NCI-H2107 treated with DMSO at 0.1 percent for 48 hours (cell line): ENCODE measurements around the gene SLC19A1.

Experiments
- DNase-seq: peaks from one replicate; lab custom pipeline; 2025; ENCODE audit not compliant: unreplicated experiment; lab: John Stamatoyannopoulos, UW

The SLC19A1 gene

DNA sequence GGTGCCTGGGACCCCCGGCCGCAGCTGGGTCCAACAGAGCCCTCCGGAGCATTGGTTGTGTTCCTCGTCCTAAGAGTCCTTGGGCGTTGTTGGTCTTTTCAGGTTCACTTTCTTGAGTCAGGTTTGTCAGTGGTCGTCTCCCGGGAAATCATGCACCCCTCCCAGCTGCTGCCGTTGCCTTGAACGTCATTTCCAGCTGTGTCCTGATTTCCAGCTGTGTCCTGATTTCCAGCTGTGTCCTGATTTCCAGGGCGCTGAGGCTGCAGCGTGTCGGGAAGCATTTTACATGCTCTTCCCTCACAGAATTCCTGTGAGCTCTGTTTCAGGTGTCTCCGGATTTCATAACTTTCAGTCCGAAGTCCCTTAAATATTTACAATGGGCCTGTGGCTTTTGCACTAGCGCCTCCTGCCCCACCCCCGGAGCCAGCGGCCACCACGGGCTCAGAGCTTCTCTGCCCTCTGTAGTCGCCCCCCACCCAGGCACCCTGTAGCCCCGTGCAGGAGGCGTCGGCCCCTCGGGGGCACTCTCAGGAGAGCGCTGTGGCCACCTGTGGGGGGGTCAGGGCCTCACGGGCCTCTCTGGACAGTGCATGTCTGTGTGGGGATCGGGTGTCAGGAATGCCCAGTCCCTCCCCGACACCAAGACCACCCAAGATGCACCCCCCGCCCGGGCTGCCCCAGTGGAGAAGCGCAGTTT, 70.6 kb downstream of the SLC19A1 start:
- no peak for DNase-seq

DNA sequence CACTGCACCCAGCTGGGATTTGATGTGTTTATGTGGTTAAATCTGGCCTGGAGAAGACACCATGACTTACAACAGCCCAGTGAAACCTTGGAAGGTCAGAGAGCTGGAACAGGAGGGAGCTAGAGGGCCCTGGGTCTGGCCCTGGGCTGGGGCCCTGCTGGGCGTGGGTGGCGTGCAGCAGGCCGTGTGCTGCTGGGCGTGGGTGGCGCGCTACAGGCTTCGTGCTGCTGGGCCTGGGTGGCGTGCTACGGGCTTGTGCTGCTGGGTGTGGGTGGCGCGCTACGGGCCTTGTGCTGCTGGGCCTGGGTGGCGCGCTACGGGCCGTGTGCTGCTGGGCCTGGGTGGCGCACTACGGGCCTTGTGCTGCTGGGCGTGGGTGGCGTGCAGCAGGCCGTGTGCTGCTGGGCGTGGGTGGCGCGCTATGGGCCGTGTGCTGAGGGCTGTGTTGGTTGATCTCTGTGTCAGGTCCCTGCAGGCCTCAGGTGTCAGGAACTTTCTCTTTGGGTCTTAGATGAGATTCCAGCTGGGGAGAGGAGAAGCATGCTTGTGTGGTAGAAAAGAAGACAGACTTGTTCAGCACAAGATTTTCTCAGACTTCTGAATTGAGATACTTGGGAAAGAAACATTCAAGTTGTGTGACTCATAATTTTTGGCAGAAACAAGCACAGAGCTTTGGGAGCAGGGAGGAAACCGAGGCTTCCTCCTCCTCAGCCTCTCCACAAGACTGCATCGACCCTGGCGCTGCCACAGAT, 71.3 kb downstream of the SLC19A1 start:
- no peak for DNase-seq

DNA sequence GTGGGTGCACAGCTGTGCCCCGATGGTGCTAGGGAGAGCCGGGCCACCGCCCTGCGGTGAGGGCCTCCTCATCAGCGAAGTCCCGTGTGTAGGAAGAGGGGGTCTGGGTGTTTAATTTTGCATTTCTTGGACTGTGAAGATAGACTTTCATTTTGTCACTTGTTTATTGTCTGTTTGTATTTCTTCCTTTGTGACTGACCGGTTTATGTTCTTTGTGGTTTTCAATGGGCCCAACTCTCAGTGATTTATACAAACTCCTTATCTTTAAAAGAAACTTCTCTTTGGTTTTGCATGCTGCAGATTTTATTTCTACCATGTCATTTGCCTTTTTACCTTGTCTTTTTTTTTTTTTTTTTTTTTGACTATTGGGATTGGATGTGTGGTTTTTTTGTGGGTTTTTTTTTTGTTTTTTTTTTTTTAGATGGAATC, 72.1 kb downstream of the SLC19A1 start:
- DNase-seq: no peak

GRCh38 chr21:45469273-45470086, 72.8 kb downstream of the SLC19A1 start:
- DNase-seq: no peak

DNA sequence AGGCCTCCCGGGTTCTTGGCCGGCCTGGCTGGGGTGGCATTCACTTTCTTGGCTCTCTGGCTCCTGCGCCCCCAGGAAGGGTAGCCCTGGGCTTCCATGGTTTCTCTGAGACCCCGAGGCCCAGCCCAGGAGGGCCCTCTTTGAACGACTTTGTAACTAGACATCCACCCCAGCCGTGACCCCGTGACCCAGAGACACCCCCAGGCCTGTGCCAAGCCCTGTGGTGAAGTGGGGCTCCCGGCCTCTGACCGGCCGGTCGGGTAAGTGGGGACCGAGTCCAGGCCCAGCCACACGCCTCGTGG, 73.3 kb downstream of the SLC19A1 start:
- no peak for DNase-seq

- no peak for DNase-seq
These were observed 73.9 kb downstream of the SLC19A1 start for GRCh38 chr21:45468051-45468970.

DNA sequence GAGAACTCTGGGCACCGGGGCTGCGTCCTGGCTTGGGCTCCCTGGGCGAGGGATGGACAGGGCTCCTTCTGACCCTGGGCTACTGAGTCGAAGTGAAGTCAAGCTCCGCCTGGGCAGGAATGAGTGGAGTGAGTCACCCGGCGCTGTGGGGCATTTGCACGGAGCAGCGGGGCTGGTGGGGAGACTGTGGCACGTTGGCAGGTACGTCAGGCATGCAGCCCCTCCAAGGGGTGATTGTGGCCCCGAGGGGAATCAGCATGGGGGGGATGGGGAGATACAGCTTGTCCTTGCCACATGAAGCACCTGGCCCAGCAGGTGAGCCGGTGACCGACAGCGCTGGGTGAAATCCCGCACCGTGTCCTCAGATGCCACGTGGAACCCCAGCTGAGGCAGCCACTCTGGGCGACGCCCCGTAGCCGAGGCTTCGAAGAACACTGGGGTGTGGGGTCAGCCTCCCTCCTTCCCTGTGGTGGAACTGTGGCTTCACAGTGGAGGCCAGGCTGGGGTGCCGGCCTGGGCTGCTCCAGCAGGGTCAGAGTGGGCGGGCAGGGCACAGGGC, 74.9 kb downstream of the SLC19A1 start:
- DNase-seq: no peak

DNA sequence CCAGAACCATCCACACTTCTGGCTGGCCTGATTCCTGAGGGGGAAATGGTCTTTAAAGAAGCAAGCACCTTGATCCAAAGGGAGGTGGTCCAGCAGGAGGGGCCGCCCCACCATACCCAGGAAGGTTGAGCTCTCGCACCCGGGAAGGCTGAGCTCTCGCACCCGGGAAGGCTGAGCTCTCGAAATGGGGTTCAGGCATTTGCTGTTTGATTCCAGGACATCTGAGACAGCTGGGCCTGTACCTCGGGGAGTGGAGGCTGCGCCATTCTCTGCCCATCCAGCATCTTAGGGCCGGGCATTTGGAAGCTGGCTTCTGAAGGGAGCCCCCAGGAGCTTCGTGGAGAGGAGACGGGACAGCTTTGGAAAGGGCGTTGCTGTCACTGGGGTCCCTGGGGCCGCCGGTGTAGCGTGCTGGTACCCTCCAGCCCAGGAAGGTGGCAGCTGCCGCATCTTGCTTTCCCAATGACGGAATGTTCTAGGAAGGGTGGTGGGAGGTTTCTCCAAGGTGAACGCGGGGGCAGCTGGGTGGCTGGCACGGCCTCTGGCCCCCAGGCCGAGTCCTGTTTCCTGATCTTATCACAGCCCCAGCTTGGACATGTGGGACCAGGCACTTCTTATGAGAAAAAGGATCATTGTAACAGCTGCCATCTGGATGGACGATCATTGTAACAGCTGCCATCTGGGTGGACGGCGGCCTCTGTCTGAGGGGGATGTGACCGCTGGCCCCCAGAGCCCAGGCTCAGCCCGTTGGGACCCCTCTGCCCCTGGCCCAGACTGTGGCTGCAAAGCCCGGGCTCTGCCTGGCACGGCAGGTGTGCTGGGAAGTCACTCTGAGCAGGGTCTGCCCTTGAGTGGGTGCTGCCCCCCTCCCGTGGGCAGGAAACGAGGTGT, 75.7 kb downstream of the SLC19A1 start:
- DNase-seq: no peak

DNA sequence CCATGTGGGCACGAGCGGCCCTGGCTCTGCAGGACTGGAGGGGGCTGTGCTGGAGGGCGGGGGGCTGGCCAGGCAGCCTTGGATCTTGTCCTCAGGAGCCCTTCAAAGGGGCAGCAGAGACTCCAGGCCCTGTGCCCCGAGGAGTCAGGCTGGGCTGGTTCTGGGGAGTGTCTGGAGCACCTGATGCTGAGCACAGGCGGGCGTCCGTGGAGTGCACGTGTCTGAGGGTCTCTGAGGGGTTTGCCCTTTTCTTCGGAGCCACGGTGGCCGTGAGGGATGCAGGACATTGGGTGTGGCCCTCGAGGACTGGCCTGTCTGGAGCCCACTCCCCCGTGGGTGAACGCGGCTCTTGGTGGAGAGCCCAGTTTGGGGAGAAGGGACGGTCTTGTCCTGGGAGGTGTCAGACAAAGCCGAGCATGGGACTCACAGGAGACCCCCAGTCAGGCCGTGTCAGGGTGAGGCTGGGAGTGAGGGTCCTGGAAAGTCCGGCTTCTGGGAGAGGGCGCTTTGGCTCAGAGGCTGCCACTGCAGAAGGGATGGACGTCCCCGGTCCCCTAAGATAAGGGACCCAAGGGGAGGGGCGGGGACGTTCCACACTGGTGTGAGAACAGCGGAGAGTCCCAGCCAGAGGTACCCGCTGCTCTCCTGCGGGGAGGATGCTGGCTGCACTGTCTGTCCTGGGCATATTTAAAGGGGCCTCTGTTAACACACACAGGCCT, 76.5 kb downstream of the SLC19A1 start:
- DNase-seq: no peak

DNA sequence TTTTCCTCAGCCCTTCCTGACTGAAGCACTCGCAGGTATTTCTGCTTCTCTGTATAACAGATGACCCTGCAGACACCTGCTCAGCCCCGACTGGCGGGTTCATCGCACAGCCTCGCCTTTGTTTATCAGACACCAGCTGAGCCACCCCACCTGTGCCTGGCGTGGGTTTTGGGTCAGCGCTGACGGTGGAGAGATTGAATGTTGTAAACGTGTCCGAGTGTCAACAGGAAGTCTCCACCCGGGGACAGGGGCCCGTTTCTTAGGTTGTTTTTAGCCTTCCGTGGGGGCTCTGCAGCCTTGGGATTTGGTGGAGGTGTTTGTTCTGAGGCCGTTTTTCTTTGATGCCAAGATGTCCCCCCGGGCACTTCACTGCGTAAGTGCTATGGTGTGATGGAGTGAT, 77.1 kb downstream of the SLC19A1 start:
- no peak for DNase-seq

DNA sequence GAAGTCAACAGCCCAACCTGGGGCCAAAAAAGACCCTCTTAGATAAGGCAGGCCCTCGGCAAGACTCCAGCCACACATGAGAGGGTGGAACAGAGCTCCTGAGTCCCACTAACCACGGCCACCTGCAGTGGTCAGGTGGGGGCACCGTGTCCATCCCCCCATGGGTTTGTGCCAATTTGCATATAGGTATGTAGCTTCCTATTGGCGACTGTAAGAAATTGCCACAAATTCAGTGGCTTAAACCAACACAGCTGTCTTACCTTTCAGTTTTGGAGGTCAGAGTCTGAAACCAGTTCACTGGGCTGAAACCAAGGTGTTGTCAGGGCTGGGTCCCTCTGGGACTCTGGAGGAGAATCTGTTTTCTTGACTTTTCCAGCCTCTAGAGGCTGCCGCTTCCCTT, 77.9 kb downstream of the SLC19A1 start:
- DNase-seq: no peak

GRCh38 chr21:45463871-45464270, 78.4 kb downstream of the SLC19A1 start:
- no peak for DNase-seq

GRCh38 chr21:45461806-45462341, 80.4 kb downstream of the SLC19A1 start:
- no peak for DNase-seq

- no peak for DNase-seq
These were observed 80.9 kb downstream of the SLC19A1 start for GRCh38 chr21:45461369-45461750.

DNA sequence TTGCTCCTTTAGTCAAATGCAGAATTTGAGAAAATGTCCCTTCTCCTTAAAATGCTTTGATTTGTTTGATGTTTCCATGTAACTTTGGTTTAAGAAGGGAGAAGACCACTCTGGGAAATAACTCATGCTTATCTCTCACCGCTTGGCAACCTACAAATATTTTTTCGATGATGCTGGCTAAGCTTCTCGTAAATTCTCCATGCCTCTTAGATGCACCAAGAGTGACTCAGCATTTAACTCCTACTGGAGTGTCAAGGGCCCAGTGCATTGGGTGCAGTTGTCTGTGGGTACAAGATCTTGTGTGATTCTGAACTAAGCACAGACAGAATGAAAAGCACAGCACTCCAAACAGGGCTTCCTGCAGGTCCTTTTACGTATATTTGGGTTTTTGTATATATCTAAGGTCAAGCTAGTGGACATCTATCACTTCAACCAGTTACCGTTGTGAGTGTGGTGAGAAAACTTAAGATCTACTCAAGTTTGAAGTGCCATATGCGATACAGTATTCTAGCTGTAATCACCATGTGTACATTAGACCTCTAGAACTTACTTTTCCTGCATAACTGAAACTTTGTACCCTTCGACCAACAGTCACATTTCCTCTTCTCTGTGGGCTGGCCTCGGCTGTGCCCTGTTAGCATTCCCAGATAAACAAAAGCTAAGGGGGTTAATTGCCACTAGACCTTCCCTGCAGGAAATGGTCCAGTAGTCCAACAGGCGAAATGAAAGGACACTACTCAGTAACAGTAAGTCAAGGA, 81.5 kb downstream of the SLC19A1 start:
- no peak for DNase-seq

DNA sequence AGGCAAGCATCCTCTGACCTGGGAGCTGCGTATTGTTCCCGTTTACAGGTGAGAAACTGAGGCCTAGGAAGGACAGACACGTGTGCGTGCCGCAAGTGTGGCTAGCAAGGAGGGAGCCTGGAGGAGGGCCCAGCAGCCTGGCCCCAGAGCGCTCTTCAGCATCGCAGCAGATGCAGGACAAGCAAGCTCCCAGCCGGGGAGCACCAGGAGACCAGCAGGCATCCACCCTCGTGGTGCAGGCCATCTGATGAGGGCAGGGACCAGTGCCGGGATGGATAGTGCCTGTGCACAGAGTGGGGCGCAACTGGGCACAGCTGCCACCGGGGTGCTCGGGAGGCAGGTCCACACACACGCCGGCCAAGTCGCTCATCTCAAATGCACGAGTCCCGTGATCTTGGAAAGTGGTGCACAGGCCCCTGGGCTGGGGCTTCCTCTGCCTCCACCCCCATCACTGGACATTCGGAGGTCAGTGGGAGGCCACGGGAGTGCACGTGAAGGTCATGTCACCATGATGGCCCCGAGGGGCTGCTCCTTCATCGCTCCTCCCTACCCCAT, 82.2 kb downstream of the SLC19A1 start:
- no peak for DNase-seq

DNA sequence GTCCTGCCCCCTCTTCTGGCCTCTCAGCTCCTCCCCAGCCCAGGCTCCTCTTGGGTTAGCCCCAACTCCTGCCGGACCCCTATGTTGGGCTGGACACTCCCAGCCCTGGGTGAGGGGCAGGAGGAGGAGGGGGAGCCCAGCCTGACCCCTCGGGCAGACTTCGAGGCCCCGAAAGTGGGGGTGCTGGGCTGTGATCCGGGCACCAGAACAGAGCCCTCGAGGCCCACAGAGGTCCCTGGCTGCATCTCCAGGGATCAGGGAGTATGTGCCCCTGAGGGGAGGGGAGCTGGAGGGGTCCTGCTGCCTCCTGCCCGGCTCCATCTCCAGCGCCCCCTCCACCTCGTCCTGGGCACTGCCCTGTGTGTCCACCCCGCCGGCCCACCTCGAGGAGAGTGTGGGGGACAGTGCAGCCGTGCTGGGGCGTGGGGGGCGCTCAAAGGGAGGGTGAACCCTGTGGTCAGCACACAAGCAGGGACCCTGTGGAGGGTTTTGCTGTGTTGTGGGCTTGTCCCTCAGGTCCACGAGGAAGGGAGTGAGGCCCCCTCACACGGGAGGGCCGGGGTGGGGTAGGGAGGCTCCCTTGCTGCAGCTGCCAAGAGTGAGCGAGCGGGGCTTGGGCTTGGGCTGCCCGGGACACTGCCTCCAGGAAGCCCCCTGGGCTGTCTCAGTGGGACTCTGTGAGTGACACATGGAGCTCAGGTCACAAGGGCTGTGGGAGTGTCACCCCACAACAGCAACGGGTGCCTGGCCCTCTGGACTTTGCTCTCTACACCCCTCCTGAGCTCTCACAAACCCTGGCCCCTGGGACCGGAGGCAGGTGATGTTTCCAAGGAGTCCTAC, 82.8 kb downstream of the SLC19A1 start:
- no peak for DNase-seq
